HL-60 (cell line): ENCODE measurements around the gene MRPL9.
A peak's percentile ranks its signal among the peaks of the same experiment; 100 is the strongest.

ENCODE experiments used
- DNase-seq, 2 experiments: peaks; one replicate each; pipeline ENCODE4 v3.0.0-alpha.2; 2010 to 2020; ENCODE audit warnings: low read depth in 1 of 2, low spot score in 1 of 2
- H3K27ac ChIP-seq: fragments of 250-450 bp; sonication (Bioruptor Pico); replicated peaks from 2 replicates; pipeline ENCODE4 v1.5.1; 2020; ENCODE audit warnings: mild to moderate bottlenecking, moderate library complexity
- H3K27me3 ChIP-seq: fragments of 250-450 bp; sonication (Bioruptor Pico); 2 replicates; pipeline ENCODE4 v1.5.1; 2021; ENCODE audit warnings: mild to moderate bottlenecking, moderate library complexity; ENCODE audit not compliant: insufficient read depth, poor library complexity, severe bottlenecking
- H3K4me3 ChIP-seq: replicated peaks from 2 replicates; pipeline ENCODE4 v1.5.1; 2011; ENCODE audit warnings: mild to moderate bottlenecking, control low read depth, low read length; ENCODE audit not compliant: insufficient read depth
- GABPA ChIP-seq: IDR thresholded peaks from 2 replicates; pipeline ENCODE4 v1.6.1; 2012; ENCODE audit warnings: low read depth
- POLR2AphosphoS5 ChIP-seq: IDR thresholded peaks from 2 replicates; pipeline ENCODE4 v1.6.1; 2012; ENCODE audit warnings: low read depth
- REST ChIP-seq: IDR thresholded peaks from 2 replicates; pipeline ENCODE4 v1.6.1; 2012; ENCODE audit warnings: low read depth; ENCODE audit not compliant: insufficient replicate concordance
- SPI1 ChIP-seq: IDR thresholded peaks from 2 replicates; pipeline ENCODE4 v1.6.1; 2012; ENCODE audit warnings: low read depth, mild to moderate bottlenecking, borderline replicate concordance
- TF ChIP-seq, protein P1 (sequence below): IDR thresholded peaks from one replicate; pipeline ENCODE4 v1.5.1; 2011; ENCODE audit warnings: low read length, control low read depth, inconsistent platforms; ENCODE audit not compliant: insufficient read depth

The MRPL9 gene

GRCh38 chr1:151715726-151716404 lies 47.4 kb downstream of the MRPL9 start:
- Histone ChIP-seq H3K27me3 (peaks cover 44% of the 10 kb centered on the region), H3K4me3 (no peak overlapping the region), H3K27ac (no peak overlapping the region)
- DNase-seq, result no peak
- TF ChIP-seq REST, result no peak
- TF ChIP-seq POLR2AphosphoS5, result no peak
- no peak for TF ChIP-seq SPI1
- TF ChIP-seq, protein P1, sequence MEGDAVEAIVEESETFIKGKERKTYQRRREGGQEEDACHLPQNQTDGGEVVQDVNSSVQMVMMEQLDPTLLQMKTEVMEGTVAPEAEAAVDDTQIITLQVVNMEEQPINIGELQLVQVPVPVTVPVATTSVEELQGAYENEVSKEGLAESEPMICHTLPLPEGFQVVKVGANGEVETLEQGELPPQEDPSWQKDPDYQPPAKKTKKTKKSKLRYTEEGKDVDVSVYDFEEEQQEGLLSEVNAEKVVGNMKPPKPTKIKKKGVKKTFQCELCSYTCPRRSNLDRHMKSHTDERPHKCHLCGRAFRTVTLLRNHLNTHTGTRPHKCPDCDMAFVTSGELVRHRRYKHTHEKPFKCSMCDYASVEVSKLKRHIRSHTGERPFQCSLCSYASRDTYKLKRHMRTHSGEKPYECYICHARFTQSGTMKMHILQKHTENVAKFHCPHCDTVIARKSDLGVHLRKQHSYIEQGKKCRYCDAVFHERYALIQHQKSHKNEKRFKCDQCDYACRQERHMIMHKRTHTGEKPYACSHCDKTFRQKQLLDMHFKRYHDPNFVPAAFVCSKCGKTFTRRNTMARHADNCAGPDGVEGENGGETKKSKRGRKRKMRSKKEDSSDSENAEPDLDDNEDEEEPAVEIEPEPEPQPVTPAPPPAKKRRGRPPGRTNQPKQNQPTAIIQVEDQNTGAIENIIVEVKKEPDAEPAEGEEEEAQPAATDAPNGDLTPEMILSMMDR, result no peak
- no peak for TF ChIP-seq GABPA

- TF ChIP-seq GABPA (no peak), REST (peak; percentile 74), POLR2AphosphoS5 (no peak), SPI1 (no peak)
- TF ChIP-seq, protein P1, result no peak
- no peak for DNase-seq
- no peak overlapping the region for H3K4me3 ChIP-seq
- peaks cover 38% of the 10 kb centered on the region for H3K27me3 ChIP-seq
- H3K27ac ChIP-seq, result no peak overlapping the region
Observed at GRCh38 chr1:151714820-151715725, 48.2 kb downstream of the MRPL9 start.

GRCh38 chr1:151713874-151714273 lies 49.4 kb downstream of the MRPL9 start:
- Histone ChIP-seq H3K27me3 (peaks cover 28% of the 10 kb centered on the region), H3K27ac (no peak overlapping the region), H3K4me3 (no peak overlapping the region)
- TF ChIP-seq, protein P1, result no peak
- TF ChIP-seq GABPA (no peak), POLR2AphosphoS5 (no peak), REST (no peak), SPI1 (no peak)
- no peak for DNase-seq
